NCI-H2227 (cell line): ENCODE results near the gene FAM43A.

Experiments used
- DNase-seq: peaks from one replicate; lab custom pipeline; 2025; ENCODE audit not compliant: unreplicated experiment; lab: John Stamatoyannopoulos, UW

Gene FAM43A, protein sequence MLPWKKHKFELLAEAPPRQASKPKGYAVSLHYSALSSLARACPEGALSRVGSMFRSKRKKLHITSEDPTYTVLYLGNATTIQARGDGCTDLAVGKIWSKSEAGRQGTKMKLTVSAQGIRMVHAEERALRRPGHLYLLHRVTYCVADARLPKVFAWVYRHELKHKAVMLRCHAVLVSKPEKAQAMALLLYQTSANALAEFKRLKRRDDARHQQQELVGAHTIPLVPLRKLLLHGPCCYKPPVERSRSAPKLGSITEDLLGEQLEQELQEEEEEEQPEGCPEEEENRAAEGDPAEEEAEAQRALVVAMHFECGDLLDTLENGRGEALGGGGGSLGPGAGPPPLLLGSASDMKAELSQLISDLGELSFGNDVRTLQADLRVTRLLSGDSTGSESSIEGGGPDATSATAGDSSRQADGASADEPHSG

DNA sequence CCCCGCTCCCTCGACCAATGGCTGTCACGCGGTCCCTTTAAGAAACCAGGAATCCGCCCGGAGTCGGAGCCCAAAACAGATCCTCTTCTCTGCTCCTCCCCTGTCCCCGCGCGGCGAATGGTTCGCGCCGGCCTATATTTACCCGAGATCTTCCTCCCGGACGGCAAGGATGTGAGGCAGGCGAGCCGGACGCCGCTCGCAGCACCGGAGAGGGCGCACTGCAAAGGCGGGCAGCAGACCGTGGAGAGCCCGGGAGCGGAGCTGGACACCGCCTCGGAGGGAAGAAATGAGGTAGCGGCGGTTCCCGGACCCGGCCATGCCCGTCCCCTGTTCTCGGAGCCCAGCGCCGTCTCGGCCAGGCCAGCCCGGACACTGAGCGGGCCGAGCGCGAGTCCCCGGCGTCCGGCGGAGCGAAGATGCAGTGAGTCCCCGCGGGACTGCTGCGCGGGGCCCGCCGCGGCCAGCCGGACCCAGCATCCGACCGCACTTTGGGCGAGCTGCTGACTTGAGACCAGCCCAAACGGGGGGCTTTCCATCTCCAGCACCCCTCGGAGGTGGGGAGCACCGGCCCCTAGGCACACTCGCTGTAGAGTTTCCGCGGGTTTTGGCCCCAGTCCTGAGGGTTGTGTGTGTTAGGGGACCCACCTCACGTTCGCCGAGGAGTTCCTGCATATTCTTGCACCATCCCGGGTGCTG lies at the start of gene FAM43A:
Gene FAM43A (plus strand): TSS at position 166 of the 696 bp plus-strand sequence. CDS start 944 bp downstream, outside the sequence.
- DNase-seq, result peak; percentile 90

DNA sequence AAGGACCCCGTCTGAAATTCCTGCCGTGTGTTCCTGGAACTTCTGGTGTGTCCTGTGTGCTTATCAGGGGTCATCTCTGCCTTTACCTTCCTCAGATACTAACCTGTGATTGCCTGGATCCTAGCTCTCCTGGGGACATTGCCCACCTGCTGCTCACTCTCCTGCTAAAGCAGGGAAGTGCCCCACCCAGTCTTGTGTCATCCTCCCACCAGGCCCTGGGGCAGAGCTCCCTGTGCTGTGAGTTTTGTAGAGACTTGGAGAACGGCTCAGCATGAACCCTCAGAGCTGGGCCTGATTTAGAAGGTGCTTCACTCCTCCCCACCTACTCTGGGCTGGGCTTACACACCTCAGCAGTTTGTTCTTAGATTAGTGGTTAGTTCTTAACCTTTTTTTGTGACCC lies 48.6 kb upstream of the FAM43A start:
- no peak for DNase-seq

DNA sequence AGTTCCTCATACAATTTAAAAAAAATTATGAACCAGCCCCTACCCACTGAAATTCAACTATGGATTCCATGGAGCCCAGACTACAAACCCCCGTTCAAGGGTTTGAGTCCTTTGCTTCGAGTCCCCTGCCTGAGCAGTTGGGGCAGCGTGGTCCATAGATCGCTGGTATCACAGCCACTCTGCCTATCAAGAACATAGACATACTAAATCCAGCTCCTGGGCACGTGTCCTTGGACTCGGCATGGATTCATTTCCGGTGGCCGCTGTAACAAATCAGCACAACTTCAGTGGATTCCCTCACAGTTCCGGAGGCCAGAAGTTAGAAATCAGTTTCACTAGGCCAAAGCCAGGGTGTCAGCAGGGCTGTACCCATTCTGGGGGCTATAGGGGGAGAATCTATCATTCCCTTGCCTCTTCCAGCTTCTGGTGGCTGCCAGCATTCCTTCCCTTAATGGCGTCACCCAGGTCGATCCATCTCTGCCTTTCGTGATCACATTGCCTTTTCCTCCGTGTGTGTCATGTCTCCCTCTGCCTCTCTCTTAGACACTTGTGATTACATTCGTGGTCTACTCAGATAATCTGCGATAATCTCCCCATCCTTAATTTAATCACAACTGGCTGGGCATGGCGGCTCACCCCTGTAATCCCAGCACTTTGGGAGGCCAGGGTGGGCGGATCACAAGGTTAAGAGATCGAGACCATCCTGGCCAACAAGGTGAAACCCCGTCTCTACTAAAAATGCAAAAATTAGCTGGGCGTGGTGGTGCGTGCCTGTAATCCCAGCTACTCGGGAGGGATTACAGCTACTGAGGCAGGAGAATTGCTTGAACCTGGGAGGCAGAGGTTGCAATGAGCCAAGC lies 47.9 kb upstream of the FAM43A start:
- no peak for DNase-seq

DNA sequence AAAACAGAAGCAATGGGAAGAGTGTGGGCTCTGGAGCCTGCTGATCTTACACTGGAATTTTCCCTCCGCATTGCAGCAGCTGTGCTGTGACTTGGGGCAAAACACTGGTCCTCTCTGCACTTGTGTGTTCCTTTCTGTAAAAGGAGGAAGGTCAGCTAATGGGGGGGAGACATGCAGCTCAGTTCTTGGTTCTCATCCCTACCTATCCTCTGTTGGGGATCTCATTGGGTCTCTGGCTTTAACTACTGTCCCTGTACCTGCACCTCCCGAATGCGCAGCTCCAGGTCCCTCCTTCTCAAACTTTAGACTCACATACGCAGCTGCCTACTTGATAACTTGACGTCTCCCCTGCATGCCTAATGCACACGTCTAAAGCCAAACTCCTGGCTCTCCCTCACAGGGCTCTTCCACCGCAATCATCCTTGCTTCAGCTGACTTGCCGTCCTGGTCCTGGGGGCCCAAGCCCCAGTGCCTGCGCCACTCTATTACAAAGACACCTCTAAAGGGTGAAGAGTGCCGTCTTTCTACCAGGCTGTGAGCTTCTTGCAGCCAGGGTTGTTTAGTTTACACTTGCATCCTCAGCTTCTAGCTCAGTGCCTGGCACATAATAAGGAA lies 46.6 kb upstream of the FAM43A start:
- no peak for DNase-seq

DNA sequence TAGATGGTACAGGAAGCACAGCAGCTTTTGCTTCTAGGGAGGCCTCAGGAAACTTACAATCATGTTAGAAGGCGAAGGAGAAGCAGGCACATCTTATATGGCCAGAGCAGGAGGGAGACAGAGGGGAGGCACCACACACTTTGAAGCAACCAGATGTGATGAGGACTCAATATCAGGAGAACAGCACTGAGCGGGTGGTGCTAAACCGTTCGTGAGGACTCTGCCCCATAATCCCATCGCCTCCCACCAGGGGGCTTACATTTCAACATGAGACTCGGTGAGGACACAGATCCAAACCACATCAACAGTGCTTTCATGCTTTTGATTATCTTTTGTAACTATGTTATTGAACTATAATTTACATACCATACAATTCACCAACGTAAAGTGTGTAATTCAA lies 44.9 kb upstream of the FAM43A start:
- DNase-seq, result no peak

DNA sequence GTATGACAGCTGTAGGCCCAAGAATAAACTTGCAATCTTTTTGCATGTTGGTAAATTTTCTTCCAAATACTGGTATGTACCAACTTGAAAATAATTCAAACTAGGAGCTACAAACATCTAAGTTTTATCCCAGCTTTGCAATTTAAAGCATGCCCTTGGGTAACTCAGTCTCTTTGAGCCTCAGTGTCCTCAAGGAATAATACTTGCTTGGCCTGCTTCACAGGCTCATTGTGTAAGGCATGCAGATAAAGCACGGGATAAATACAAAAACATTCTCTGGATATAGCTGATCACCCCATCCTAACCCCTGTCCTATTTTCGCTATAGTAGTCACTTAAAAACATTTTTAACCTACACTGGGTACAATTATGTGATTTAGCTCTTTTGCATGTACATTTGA lies 42.9 kb upstream of the FAM43A start:
- DNase-seq, result no peak

DNA sequence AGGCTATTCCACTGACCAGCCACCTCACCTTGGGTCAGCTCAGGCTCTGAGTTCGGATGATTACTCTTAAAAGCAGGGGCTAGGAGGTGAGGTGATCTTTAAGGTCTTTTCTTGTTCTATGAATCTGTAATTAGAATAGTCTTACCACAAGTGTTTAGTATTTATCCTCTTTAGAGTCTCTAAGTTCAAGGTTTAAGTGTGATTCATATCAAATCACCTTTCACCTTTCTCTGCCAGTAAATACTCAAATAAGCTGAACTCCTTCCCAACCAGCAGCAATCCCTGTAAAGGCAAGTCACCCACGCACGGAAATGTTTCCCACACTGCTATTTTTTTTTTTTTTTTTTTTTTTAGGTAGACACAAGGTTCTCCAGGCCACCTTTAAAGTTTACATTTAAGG lies 37.9 kb upstream of the FAM43A start:
- no peak for DNase-seq

DNA sequence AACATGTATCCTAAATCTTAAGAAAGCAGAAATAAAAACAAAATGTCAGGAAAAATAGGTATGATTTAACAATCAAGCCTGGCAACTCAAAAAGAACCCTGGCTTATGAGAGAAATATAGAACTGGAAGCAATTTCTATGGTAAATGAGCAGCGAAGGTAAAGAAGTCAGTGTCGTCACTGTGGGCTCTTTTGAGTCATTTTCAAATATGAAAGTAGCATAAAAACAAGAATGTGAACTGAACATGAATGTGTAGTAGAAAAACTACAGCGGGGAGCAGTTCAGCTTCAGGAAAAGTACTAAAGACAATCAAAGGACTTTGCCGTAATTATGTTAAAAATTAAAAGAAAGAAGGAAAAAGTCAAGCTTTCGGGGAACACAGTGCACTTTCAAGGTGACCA lies 31.2 kb upstream of the FAM43A start:
- no peak for DNase-seq

DNA sequence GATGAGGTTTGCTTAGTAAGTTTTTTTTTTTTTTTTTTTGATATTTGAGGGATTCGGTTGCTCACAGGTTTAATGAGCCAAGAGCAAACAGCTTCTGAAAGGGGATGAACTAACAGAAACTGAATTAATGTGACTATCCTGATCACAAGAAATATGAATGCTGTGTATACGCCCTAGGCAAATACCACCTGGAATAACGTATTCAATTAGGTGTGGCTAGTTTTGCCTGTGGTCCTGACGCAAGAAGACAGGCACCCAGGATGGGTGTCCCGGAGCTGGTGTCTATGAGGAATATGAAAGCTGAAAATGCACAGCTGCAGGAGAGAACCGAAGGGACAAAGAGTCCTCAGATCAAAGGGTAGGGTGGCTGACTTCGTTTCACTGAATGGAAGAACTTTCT lies 28.2 kb upstream of the FAM43A start:
- DNase-seq, result no peak

DNA sequence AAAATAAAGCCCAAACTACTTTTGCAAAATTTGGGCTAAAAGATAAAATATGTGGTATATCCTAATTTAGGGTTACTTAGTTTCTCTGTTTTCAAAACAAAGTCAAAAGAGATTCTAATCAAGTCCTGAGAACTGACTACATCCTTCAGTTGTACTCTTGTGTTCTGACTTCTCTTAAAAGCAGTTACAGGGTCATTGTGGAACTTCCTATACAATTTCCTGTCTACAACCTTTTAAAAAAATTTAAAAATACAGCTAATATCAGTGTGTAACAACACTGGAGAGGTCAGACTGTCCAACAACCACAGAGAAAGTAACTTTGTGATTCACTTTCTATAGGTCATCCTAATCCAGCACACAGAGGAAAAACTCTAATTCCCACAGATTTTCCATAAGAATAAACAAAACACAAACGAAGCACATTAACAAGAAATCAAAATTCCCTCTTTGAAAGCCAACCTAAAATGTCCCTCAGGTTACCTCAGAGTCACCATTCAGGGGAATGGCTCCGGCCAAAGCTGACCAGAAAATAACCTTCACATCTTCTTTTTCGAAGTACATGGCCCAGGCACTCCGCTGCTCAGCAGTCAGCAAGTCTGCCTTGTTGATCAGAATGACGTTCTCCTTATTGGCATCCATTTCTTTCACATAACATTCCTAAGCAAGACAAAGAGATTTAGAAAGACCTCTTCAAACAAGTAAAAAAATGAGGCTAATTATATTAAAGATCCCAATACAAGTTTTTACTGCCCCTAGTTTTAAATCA lies 27.0 kb upstream of the FAM43A start:
- no peak for DNase-seq

DNA sequence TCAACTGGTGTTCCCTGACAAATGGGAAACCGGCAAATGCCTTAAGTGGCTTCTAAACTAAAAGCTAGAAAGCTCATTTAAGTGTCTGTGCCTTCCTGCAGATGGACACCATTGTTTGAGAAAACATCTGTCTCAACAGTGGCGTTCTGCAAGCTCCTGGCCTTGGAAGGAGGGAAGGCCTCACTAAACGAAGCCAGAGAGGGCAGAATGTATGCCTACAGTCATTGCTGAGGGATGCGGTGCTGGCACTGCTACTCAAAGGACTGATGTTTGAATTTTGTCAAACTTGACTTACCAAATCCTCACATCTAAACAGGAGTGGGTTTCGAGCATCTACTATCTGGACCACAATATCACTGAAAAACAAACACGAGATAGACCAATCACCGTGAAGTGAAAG lies 25.9 kb upstream of the FAM43A start:
- no peak for DNase-seq

DNA sequence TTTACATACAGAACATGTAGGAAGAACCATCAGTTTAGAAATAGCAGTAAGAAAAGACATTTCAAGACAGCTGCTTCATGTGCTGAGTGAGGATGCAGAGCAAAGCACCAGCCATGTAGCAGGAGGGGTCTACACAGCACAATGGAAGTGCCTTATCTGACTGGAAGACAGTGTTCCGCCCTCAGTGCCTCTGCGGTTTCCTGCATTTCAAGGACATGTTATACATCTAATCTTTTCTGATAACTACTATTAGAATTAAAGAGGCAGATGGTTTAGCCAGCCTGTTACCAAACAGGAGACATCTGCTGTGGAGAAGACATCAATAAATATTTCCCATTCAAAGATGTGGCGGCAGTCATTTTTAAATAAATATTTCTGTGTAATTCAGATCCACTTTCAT lies 24.3 kb upstream of the FAM43A start:
- no peak for DNase-seq

DNA sequence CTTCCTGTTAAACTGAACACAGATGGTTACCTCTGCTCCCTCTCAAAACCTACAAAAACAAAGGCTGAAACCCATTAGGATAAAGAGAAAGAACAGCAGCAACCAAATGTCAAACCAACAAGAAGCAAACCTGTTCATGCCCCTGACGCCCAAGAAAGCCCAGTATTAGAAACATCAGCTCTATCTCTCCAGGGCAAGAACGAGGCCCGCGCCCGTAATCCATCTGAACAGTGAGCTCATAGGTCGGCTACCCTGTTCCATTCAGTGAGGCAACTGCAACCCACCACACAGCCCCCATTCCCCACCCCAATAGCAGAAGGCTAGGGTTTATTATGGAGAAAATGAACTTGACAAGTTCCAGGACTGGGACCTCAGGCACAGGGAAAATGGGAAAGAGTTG lies 23.7 kb upstream of the FAM43A start:
- no peak for DNase-seq

DNA sequence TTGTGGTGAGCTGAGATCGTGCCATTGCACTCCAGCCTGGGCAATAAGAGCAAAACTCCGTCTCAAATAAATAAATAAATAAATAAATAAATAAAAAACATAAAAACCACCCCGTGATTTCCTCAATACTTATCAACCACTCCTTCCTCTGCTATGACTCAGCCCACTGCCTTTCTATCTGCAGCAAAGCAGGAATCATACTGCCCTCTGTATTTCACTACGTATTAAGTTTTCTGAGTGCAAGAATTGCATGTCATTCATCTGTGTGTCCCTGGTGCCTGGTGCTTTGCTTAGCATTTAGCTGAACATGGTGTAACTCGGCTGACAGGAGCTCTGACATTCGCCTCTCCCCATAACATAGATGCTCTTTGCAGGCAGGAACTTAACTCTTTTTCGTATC lies 20.8 kb upstream of the FAM43A start:
- DNase-seq, result no peak

DNA sequence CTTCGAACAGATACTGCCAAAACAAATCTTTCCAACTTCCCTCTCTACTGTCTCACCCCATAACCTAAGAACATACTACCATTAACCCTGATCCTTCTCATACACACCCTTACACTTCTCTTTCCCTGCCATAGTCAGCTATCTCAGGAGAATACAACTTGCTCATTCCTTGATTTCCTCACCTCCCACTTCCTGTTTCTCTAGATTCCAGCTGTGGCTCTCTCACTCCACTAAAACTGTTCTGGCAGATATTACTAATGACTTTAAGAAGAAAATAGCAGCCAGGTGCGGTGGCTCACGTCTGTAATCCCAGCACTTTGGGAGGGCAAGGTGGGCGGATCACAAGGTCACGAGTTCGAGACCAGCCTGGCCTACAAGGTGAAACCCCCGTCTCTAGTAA lies 18.3 kb upstream of the FAM43A start:
- DNase-seq, result no peak

DNA sequence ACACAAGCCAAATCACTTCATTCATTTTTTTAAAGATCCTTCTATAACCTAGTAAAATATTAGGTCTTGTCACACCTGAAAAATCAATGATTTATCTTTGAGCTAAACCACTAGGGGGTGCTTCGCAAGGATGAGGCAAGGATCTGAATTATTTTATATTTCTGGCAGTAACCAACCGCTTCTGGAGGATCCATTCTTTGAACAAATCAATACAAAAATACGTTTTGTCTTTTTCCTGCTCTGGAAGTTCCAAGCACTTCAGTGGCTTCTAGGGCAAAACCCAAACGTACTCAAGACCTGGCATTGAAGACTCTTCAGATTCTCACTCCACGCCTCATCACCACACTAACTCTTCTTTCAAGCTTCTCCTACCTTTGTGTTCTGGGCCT lies 14.2 kb upstream of the FAM43A start:
- peak; percentile 51 for DNase-seq

DNA sequence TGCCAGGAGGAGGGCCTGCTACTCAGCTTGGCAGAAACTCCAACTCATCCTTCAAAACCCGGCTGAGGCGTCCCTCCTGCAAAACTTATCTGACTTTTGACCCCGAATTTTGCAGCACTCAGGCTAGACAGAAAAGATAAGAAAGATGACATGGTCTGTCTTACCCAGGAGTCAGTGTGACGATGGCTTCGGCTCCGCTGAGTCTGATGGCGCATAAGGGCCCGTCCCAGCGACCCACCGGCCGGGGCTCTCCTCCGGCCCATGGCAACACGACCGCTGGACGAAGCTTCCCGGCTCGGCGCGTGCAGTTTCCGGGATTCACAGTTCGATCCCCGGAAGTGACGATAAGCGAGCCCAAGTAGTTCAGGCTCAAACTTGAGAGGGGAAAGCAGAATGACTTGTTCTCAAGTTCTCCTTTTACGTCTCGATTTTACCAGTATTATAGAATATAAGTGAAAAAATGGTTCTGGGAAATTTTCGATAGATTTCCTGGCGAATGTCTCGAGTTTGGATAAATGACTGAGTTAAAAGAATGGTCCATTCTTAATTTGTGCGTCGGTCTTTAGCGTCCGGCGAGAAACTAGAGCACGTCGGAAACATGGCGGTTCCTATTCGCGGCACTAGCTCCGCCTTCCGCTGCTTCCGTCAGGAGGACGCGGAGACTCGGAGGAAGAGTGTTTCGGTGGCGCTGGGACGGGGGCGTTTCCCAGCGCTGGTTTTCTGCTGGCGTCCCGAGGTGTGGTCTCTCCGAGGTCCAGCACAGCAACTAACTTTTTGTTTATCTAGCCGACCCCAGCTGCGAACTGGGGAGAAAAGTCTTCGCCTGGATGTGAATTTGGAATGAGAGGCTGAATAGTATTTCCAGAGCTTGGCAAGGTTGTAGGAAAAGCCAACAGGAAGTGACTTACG lies 13.5 kb upstream of the FAM43A start, which contains the start of gene LSG1:
Gene LSG1 (minus strand): TSS at position 292 of the 909 bp plus-strand sequence. CDS start 29 bp downstream, at position 263.
- peak; percentile 98 for DNase-seq

DNA sequence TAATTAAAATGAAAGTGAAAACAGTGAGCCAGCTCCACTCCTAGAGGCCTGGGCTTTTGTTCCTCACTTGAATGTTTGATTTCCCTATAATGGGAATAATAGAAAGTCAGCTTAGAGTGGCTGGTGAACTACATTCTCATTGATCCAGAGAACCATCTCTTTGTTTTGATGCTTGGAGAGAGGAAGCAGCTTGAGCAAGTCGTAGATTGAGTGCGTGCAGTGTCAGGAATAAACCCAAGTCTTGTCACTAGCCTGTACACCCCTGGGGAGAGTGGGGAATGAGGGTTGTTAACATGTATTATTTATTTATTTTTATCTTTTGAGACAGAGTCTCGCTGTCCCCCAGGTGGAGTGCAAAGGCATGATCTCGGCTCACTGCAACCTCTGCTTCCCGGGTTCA lies 12.8 kb upstream of the FAM43A start:
- DNase-seq, result peak; percentile 36

DNA sequence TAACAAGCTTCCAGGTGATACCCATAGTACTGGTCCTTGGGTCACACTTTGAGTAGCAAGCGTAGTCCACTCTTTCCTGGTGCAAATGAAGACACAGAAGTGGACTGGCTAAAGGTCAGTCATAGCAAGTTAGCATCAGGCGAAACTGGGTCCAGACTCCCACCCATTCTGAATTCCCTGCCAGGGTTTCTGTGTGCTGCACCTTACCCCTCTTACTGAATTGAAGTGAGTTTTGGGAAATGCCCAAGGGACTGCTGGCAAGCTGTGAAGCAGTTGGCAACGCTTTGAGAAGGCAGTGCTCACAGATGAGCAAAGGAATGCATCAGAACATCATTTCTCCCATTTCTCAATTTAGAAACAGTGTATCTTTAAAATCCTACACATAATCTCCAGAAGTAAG lies 11.9 kb upstream of the FAM43A start:
- no peak for DNase-seq
